Measurements from ENCODE around the gene F2RL1.
"Not testable (repeated sequence)": the region's sequence is repeated elsewhere in the genome, so short reads cannot be mapped to it uniquely, and the experiment has no call there.

The F2RL1 gene

DNA sequence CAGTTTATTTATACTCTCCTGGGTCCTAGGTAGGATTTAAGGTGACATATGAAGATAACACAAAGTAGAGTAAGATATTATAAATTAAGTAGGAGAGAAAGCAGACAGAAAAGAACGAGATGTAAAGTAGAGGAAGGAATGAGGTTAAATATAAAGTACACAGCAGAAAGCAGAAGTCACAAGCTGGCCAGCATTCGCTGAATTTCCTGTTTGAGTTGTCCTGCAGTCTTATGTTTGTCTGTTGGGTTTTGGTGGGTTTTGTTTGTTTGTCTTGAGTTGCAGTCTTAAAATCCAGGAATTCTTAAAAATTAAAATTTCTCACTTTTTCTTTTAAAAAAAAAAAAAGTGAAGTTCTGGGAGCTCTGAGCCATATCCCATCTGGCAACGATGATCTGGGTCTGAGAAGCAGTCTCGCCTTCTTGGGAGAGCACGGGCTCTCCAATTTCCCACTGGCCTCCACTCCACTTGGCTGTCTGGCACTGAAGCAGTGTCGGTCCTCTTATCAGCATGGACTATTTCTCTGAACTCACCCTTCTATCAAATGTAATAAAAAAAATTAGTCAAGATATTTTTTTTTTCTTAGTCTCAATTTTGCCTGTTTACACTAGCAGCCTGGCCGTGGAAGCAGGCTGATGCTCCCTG, 33.0 kb downstream of the F2RL1 start:
- DNase-seq, result peak; percentile 64 to 85

DNA sequence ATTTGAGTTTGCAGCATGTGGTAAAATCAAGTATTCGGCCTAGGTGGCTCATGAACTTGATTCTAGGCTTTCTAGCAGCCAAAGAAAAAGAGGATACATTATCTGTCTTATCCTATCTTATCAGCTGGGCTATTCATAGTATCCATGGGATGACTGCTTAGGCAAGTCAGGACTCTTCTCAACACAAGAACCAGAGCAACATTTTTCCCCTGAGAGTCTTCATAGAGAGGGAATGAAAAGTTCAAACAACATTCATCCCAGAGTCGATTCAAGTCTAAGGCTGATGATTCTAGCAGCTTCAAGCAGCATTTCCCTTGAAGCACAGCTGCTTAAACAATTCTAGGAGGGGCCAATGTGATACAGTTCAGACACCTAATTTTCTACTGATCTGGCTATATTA, 33.9 kb downstream of the F2RL1 start:
- DNase-seq, result no peak

DNA sequence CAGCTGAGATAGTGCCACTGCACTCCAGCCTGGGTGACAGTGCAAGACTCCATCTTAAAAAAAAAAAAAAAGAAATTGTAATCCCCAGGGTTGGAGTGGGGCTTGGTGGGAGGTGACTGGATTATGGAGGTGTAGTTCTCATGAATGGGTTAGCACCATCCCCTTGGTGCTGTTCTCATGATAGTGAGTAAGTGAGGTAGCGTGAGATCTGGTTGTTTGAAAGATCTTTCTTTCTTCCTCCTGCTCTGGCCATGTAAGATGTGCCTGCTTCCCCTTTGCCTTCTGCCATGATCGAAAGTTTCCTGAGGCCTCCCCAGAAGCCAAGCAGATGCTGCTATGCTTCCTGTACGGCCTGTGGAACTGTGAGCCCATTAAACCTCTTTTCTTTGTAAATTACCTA, 34.9 kb downstream of the F2RL1 start:
- not testable (repeated sequence) for DNase-seq

DNA sequence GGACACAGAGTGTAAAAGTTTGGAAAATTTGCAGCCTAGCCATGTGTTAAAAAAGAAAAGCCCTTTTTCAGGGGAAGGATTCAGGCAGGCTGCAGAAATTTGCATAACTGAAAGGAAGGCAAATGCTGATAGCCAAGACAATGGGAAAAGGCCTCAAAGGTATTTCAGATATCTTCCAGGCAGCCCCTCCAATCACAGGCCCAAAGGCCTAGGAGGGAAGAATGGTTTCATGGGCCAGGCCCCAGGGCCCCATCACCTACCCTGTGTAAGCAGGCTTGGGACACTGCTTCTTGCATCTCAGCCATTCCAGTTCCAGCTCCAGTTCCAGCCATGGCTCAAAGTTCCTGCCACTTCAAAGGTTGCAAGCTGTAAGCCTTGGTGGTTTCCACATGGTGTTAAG, 35.8 kb downstream of the F2RL1 start:
- DNase-seq, result no peak

DNA sequence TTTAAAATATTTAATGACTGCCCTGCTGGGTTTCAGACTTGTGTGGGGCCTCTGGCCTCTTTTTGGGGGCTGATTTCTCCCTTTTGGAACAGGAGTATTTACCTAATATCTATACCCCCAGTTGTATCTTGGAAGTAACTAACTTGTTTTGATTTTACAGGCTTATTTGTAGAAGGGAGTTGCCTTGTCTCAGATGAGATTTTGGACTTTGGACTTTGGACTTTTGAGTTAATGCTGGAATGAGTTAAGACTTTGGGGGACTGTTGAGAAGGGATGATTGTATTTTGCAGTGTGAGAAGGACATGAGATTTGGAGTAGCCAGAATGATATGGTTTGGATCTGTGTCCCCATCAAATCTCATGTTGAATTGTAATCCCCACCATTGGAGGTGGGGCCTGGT, 36.7 kb downstream of the F2RL1 start:
- not testable (repeated sequence) for DNase-seq

DNA sequence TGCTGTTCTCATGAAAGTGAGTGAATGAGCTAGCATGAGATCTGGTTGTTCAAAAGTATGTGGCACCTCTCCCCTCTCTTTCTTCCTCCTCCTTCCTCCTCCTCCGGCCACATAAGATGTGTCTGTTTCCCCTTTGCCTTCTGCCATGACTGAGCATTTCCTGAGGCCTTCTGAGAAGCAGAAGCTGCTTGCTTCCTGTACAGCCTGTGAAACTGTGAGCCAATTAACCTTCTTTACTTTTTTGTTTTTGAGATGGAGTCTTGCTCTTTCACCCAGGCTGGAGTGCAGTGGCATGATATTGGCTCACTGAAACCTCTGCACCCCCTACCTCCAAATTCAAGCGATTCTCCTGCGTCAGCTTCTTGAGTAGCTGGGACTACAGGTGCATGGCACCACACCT, 37.1 kb downstream of the F2RL1 start:
- peak; percentile 92 for DNase-seq

DNA sequence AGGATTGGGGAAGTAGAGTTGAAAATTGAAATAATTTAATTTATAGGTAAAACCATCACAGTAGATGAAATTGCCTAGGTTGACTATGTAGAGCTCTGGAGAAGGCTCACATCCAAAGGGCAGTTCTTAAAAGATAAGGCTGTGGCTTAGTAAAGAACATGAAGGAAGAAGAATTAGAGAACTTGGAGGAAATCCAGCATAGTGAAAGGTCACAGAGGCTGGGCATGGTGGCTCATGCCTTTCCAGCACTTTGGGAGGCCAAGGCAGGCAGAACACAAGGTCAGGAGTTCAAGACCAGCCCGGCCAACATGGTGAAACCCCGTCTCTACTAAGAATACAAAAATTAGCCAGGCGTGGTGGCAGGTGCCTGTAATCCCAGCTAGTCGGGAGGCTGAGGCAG, 38.0 kb downstream of the F2RL1 start:
- peak in 1 of 2 experiments; percentile 24 for DNase-seq

DNA sequence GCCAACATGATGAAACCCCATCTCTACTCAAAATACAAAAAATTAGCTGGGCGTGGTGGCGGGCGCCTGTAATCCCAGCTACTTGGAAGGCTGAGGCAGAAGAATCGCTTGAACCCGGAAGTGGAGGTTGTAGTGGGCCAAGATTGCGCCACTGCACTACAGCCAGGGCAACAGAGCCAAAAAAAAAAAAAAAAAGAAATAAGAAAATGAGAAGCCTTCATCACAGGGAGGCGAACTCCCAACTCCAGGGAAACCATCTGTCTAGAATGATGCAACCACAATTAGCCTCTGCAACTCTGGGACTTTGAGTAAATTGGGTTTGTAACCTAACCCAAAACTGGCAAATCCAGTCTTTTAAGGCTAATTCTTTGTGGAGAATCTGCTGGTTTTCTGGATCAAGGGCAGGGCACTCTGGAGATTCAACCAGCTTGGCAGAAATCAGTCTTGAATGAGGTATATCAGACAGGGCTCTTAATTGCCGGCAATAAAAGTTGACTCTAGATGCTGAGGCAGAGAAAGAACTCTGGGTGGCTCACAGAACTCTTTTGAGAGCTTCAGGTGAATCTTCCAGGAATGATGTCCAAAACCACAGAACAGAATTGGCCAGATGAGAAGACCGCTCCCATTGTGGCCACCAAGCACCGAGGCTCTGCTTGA, 40.9 kb downstream of the F2RL1 start:
- no peak for DNase-seq

DNA sequence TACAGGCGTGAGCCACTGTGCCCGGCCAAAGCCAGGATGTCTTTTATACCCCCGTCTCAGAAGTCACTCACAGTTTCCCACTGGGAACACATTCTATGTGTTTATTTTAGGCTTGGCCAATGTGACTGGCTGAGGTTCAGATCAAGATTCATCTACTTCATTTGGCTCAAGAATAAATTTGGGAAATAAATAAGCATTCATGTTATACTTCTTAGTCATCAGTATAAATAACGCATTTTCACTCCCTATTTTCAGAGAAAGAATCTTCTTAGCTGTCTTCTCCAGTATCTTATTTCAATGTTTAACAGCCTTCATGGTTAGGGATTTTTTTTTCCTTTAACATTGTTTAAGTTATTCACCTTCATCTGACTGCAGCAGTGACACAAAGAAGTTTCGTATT, 42.8 kb downstream of the F2RL1 start:
- DNase-seq, result no peak

DNA sequence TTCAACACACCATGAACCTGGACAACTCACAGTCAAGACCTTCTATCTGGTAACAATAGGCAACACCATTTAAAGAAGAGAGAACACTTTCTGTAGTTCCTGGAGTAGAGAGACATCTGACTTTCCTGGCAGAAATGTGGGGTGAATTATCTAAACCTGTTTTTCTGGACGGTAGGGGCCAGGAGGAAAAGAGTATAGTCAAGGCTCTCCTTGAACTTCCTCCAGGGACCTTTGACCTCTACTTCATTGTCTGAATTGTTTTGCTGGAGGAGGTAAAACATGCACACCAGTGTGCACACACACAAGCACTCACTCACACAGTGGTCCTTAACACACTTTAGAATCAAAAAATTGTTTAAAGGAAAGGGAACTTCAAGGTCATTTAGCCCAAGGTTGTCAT, 44.2 kb downstream of the F2RL1 start:
- DNase-seq, result no peak

DNA sequence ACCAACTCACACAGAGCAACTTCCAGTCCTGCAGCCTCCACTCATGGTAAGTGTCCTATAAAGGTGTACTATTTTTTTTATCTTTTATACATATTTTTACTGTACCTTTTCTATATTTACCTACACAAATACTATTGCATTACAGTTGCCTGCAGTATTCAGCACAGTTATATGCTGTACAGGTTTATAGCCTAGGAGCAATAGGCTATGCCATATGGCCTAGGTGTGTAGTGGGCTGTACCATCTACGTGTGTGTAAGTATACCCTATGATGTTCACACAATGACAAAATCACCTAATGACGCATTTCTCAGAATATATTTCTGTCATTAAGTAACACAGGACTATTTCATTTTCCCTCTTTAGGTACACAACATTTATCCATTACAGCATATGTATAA, 47.7 kb downstream of the F2RL1 start:
- no peak for DNase-seq

DNA sequence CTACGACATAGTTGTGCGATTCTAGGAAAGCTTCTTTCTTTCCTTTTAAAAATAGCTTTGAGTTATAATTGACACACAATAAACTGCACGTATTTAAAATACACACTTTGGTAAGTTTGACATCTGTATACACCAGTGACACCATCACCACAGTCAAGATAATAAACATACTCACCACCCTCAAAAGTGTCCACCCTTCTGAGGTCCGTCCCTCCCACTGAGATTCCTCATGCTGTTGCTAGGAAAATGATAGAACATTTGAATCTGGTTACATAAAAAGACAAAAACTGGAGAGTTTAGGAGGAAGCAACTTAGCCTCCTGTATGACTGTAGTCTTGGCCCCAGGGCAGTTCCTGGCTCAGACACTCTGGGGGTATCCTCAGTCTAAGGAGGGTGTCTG, 48.2 kb downstream of the F2RL1 start:
- DNase-seq, result no peak

DNA sequence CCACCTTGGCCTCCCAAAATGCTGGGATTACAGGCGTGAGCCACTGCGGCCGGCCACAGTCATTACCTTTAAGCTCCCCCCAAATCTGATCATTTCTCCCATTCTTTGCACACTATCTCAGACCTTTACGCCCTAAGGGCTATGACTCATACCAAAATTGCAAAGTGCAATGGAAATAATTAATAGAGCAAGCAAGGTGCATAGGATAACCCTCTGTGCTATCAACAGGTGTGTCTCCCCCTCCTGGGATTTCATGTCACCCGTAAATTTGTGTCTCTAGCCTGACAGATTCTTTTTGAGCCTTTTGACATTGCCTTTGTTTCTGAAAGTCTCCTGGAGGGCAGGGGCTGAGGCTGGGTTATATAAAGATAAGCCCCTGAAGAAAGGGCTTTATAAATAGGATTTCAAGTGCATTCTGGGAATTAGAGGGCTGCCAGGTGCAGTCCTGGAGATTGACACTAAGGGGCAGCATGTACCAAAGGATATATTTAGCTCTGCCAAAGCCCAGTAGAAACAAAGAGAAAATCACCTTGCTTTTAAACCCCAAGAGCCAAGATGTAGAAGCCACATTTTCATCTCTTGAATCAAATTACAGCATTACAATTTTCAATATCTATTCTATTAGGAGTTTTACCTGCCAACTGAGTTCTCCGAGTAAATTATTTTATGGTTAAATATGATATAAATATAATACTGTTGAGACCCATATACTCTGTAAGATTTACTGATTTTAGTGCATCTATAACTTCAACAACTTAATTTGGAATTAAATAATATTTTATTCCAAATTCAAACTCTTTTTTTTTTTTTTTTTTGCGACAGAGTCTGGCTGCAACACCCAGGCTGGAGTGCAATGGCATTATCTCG, 49.2 kb downstream of the F2RL1 start:
- DNase-seq, result peak; percentile 74 to 81

DNA sequence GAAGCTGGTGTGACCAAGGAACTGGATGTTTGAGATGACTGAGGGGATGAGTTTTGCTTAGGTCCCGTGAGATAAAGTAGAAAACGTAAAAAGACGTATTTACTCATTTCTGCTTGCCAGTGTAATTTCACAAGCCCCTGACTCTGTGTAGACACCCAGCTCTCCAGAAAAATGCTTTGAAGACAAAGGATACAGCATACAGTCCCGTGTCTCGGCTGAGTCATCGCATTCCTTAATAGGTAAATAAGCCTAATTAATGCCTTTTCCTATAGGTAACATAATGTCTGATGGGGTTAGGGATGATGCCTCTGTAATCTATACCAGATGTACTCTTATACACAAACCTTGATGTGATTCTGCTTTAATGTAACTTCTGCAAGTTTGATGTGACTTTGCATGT, 51.2 kb downstream of the F2RL1 start:
- no peak for DNase-seq

DNA sequence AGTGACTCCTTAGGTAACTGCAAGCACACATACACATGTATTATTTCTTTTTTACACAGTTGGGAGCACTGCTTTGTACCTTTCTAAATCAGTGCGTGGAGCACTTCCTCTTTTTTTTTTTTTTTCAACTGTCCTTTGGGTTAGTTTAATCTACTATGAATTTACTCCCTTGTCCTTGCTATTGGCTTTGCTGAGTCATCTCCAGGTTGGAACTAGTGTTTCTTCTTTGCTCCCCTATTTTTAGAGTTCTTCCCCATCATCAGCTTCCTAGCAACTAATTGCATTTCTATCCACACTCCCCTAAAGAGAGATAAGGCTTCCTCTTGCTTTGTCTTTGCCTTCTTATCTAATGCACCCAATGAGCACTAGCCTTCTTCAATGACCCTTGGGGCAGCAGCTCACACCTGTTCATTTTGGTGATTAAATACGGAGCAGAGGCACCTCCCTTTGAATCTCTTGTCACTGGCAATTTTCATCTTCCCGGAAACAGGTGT, 55.3 kb downstream of the F2RL1 start:
- peak in 1 of 2 experiments; percentile 14 for DNase-seq
